Stimulated activated CD4-positive, alpha-beta T cell treated with anti-CD3 and anti-CD28 coated beads, Interleukin-4, amount 100 ng/mL, for 24 hours (primary cell): ENCODE measurements around the gene STRA6.

Experiments
- DNase-seq: peaks from one replicate; pipeline ENCODE4 v3.0.0-alpha.2; 2020

STRA6 gene

DNA sequence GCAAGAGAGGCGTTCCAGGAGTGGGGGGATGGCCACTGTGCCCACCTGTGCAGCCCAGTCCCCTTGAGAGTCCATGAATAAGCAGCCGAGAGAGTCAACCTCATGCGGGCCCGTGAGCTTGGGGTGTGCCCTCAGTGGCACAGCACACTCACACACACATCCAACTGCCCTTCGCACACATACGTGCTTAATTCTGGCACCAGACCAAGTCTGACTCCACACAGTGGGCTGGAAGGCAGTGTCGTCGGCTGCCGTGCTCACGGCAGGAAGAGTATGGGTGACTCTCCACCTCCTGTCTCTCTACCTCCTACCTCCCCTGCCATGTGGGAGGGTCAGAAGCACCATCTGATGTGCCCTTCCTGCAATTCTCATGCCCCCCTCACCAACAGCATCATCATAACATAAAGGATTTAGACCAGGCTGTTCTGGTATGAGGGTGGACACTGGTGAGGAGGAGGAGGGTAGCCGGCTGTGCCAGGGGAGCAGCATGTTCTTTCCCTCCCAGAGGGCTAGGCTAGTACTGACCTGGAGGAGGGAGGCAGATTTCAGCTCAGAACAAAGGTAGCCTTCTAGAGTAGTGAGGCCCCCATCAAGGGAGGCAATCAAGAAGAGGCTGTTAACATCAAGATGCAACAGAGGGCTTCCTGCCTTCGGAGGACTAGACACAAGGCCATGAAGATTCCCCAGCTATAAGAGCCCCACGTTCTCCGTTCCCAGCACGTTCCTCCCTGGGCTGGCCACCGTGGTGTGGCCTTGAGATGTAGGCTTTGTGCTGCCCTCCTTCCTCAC is 5.3 kb upstream of the STRA6 start:
- DNase-seq, result no peak

DNA sequence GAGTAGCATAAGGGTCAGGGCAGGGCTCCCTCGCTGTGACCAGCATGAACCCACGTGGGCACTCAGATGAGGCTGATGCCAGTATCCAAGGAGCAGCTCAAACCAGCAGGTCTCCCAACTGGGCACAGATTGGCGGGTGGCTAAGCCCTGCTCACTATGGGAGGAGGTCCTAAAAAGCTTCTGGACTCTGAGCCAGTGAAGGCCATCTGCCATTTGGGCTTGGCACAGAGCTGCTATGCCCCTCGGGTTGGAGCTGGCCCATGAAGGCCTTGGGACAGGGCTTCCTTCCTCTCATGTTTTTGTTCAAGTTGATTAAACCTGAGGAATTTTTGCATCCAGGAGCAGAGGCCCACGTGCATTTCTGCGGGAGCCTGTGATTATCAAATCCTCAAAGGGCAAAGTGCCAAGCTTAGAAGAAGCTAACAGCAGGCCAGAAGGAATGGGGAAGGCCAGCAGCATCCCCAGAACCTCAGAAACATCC is 4.3 kb upstream of the STRA6 start:
- no peak for DNase-seq

DNA sequence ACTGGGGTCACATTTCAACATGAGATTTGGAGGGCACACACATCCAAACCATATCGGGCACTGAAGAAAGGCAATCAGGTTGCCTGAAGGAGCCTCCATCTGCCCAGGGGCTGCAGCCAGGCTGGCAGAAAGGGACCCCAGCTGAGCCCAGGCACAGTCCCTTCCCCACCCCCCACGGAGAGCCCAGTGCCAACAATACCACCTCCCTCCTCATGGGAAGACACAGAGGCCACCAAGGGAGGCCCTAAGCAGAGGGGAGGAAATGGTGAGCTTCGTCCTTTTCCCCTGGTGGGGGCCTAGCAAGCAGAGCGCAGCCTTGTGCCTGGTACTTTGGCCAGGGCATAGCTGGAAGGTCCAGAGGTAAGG is 3.0 kb upstream of the STRA6 start:
- DNase-seq, result no peak

DNA sequence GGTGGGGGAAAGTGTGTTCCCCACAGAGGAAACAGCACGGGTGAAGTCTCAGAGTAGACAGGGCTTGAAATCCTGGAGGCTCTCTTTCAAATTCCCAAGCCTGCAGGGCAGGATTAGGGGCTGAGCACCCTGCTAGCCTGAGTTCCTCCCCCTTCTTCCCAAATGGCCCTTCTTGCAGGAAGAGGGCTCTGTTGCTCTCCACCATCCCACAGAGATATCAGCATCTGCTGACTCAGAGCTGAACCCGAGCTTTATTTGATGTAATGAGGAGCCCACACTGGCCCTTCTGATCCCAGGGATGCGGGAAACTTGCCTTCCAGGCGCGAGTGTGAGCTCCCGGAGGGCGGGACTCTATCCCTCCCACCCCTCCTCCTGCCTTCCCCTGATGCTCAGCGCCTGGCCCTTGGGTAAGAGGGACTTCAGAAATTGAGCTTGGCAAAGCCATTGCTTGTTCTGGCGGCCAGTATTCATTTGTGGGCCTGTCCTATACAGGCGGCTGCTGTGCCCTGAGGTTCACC is 1.4 kb upstream of the STRA6 start:
- no peak for DNase-seq

DNA sequence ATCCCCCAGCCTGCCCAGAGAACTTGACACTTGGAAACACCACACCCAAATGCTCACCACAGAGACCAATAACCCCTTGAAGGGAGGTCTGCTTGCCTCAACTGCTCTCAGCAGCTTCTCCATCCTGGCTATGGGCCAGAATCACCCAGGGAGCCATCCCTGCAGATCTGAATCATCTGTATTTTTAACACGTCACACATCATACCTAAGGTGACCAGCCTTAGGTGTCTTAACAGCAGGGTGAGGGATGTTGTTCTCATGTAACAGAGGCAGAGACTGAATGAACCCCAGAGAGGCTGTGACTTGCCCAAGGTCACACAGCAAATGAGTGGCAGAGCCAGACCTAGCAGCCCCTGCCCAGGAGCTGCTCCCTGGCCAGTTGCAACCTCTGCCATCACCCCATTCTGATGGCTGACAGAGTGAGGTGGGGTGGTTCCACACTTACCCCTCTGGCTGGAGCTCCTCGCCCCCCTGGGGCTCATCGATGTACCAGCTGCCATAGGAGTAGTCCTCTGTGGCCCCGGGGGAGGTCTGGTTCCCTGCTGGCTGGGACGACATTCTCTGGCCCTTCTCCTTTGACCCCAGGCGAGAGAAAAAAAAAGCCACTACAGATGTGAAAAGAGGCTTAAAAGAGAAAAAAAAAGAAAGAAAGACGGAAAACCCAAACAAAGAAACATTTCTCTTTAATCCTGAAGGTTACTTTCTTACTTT is 722 bp downstream of the STRA6 start:
- DNase-seq, result no peak

DNA sequence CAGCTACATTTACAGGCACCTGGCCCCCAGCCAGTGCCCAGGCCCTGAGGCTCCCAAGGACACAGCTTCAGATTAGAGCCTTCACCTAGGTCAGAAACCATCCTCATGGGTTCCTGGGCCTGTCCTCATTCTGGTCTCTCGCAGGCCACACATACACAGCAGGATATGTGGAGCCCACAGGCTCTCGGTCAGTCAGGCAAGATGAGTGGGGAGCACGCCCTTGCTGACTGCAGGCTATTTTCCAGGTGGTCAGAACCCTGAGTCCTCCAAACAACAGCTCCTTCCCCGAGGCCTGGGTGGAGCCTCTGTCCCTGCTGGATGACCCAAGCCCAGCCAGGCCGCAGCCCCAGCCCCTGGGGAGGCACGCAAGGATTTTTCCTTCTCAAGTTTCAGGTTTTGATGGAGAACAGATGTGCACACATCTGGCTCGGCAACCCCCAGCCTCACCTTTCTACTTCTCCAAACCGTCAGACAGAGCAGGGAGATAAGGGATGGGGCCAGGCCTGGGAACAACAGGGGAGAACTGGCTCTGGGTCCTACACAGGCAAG is 1.6 kb downstream of the STRA6 start:
- no peak for DNase-seq

DNA sequence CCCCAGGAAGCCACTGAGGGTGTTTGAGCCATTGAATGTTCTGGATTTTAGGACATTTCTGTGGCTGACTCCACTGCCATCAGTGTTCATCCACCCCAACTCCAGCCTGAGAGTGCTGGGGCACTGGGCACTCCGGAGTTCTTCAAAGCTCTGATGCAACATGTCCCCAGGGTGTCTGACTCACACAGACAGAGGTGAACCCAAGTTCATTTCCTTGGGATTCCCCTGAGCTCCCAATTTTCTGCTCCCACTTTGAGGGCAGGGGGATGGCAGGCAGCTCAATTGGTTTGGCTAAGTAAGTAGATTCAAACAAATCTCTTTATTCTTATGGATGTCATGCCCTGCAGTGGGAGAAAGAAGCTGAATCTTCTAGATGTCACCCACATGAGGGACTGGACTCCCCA is 2.2 kb downstream of the STRA6 start:
- no peak for DNase-seq

DNA sequence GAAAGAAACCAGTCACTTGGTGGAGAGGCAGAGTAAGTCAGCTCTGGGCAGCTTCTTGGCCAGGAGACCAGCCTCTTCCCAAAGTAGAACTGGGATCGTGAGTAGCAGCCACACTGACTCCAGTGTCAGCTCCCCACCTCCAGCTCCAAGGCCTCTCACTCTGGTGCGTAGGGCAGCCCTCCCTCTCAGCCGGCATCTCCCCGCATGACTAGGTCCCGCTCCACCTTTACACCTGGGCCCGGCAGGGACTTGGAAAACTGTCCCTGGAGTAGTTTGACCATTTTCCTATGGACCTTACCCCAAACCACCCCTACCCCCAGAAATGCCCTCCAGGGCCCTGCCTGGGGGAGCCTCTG is 3.3 kb downstream of the STRA6 start:
- no peak for DNase-seq

DNA sequence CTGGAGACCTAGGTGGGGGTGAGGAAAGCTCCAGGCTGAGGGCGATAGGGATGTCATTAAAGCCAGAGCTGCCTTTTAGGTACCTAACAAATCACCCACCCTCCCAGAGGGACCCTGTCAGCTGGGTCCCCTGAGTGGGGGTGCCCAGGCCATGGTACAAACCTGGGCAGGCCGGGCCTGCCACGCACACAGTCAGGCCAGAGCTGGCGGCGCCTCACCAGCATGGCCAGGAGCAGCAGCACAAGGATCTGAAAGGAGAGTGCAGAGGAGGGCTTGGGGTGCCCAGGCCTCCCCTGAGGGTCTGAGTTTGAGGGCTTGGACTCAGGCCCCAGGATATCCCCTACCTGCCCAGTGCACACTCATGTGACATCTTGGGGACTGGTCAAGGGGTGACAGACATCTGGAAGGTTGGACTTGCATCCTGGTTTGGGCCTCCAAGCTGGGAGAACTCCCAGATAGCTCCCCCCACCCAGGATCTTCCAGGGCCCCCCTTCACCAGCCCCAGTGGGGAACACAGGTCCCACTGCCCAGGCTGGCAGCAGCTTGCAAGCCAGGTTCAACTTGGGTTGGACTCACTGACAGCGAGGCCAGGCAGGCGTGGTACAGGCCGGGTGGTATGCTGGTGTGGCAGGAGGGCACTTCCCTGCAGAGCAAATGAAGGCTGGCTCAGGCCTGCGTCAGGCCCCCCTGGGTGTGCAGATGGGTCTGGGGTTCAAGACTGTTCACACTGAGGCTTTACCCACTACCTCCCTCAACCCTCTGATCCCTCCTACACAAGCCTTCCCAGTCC is 5.2 kb downstream of the STRA6 start:
- no peak for DNase-seq

DNA sequence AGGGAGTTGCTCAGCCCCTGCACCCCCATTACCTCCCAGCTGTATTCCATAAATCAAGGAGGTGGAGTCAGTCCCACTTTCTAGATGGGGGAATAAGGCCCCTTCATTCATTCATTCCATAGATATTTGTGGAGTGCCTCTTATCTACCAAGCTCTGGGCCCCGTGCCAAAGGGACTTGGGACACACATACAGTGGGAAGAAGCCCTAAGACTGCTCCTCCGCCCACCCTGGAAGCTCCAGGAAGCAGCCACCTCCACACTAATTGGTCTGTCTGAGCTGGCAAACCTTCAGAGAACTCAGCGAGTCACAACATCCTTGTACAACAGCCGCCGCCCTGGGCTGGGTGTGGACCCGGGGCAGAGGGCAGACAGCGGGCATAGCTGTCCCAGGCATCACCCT is 6.4 kb downstream of the STRA6 start:
- no peak for DNase-seq

DNA sequence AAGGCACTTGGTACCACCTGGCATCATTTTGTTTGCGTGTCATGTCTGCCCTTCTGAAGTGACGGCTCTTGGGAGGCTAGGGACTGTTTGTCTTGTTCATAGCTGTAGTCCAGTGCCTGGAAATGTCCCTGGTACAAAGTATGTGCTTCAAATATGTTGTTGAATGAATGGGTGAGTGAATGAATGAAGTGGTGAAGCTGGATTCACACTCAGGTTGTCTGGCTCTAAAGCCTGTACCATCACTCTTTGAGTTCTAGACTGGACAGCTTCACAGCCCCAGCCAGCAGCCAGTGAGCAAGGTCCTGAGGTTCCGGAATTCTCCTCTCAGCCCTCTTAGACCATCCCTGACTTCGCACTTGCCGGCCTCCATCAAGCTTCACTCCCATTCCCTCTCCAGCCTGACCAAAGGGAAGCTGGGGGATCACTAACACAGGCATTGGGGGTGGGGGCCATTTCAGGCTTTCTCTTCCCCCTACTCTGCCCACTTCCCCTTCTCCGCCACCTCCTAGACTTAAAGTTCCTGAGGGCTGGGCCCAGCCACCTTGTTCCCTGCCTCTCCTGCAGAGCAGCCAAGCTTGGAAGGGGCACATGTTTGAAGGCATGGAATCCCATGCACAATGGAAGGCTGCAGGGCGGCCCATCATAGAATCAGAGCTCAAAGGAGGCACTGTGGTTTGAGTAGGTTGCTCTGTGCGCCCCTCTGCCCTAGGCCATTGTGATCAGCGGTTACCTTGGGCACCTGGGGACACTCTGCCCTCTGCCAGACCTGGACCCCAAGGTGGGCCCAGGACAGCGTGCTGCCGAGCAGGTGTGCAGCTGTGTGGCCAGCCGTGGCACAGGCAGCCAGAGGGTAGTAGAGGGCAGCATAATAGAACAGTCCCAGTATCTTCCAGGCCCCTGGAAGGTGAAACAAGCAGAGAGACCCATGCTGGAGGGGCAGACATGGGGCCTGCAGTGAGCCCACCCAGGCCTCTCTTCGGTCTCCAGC is 7.7 kb downstream of the STRA6 start:
- DNase-seq, result no peak

DNA sequence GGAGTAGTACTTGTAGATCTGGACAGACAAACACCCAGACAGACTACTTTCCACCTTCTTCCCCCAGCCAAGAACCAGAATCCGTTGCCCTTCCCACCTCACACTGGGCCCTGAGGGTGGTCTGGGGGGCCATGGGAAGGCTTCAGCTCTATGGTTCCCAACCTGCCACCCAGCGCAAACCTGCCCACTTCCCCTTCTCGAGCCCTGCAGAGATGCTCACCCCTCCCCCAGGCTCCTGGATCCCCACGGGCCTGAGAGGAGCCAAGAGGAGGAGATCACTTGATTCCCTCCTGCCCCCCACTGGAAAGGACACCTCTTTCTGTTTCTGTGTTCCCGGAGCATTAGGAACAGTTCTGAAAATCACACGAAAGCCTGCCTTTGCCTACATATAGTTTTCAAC is 8.7 kb downstream of the STRA6 start:
- DNase-seq, result no peak

DNA sequence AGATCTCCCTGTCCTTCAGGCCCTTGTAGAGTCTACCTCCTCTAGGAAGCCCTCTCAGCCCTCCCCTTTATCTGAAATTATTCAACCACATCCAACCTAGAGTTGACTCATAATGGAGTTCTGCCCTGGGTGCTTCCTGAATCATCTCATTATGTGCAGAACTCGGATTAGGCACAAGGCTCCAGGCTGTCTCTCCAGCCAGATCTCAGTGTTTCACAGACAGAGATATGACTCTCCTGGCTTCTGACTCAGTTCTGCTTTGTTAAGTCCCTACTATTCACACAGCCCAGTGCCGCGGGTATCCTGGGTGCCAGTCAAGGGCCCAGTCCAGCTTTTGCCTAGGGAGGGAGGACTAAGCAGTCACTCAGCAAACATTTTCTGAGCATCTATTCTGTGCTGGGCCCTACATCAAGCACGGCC is 9.3 kb downstream of the STRA6 start:
- no peak for DNase-seq

DNA sequence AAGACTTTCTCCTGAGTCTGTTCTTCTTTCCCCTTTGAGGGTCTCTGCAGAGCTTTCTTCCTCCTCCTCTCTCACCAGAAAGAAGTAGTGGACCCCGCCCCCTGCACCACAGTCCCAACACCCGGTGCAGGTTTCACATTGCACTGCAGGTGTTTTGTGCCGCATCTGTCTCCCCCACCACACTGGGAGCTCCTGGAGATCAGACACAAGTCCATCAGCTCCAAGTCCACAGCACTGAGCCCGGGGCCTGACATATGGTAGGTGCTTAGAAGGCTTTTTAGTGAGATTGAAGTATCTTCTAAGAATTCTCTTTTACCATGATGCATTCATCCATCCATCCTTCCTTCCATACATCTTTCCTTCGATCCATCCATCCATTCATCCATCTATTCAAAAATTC is 9.8 kb downstream of the STRA6 start:
- no peak for DNase-seq

DNA sequence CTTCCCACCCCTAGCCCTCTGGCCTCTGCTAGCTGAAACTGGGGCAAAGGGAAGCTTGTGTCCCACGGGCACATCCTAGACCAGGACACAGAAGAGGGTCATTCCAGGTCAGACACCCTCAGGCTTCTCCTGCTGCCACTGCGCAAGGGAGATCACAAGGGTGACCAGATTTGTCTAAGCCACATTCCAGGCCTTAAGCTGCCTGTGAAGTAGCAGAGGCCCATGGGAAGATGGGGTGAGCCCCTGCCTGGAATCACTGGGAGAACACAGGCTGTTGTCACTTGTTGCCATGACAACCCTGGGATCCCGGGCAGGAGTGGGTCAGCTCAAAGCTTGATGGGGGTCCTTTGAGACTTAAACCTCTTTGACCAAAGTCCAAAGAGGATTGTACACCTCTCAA is 10.8 kb downstream of the STRA6 start:
- no peak for DNase-seq

DNA sequence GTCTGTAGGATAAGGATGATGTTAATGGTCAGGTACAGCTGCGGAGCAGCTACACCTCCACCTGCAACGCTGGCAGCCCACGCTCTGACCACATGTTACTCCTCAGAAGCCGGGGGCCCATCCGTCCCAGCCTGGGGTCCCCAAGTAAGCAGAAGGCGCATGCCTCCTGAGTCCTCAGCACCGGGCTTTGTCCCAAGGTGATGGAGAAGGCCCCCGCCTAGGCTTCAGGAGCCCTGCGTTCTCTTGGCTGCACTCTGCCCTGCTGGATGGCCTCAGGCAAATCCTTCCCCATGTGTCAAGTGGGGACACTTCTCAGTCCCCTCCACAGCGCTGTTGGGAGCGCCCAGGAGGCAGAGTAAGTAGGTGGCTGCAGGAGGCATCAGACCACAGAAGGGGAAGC is 14.4 kb downstream of the STRA6 start:
- DNase-seq, result no peak

DNA sequence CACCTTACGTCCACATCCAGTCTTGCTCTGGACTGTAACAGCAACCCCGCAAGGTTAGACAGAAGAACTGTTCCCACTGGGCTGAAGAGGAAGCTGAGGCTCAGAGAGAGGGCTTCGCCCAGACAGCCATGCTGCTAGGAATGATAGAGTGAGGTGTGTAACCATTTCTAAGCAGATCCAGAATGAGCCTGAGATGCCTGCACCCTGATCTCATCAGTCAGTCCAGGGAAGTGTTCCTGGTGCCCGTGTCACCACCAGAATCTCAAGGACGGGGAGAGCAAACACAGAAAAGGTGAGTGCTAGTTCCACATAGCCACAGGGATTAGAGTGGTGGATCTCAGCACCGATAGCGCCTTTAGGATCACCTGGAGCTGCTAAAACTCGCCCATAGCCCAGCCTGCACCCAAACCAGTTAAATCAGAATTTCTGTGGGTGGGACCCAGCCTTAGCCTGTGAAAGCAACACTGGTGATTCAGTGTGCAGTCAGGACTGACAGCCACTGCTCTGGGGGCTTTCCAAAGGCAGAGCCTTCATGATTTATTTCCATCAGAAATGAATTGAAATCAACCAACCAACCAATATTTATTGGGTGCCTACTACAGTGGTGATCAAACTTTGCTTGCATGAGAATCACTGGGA is 16.8 kb downstream of the STRA6 start:
- no peak for DNase-seq

DNA sequence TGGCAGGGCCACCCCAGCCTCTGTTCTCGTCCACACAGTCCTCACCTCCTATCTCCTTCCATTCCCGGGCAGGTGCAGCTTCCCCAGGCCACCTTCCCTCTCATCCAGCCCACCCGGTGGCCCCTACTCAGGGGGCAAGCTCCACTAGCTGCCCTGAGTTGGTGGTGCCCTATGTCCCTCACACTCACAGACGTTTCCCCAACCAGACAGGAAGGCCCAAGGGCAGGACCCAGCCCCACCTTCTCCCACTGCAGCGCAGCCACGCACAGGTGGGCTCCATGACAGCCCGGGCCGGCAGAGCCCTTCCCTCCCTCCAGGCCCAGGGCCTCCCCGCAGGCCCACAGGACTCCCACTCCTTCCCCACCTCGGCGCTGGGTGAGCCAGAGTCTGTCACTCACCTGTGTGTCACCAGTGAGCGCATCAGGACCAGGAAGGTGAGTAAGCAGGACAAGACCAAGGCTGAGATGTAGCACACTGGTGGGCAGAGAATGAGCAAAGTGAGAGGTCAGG is 17.9 kb downstream of the STRA6 start:
- DNase-seq, result no peak

DNA sequence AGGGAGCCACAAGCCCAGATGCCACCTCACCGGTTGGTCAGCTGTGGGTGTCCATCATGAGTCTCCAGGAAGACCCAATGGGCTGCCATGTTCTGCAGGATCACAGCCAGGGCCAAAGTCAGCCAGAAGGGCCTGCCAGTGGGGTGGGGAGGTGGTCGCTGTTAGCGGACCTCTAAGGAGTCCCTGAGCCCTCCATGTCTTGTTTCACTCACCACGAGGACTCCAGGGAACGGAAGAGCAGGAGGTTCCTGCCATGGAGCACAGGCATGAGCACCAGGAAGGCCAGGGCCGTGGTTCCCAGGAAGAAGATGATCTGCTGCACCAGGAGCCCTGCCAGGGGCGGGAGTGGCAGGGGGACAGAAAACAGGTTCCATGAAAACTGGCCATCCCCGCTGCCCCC is 20.5 kb downstream of the STRA6 start:
- DNase-seq, result no peak

DNA sequence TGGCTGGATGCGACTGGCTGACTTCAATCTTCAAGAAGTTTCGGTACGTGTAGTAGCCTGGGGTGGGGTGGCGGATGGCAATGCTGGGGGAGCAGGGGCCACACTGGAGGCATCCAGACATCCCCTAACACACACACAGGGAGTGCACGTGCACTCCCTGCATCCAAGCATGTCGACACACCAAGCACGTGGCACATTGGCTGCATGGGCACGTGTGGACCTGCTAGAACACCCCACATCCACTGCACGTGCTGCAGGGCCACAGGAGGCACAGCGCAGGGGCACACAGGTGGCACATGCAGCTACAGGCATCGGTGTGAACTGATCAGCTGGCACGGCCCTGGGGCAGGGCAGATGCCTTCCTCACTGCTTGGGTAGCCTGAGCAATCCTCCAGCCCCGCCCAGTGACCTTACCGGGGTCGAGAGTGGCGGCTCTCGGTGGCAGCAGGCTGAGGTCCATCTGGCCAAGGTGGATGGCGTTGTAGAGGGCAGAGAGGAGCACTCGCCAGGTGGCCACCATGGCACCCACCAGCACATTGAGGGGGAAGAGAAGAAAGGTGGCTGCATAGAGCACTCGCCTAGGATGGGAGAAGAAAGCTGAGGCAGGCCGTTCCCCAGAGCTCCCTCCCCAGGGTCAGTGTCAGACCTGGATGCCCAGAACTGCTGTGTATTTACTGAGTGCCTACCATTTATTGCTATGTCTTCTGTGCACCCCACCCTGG is 21.5 kb downstream of the STRA6 start:
- DNase-seq, result no peak
